HCT116 (cell line): ENCODE measurements around the gene OR6S1. TPM values are rescaled to one million over a fixed set of nuclear protein-coding genes. Genes with fewer than 3 reads are reported as not detected.

Experiments
- ATAC-seq: fragments of 200-7000 bp; cut with Tn5 transposase; 2 replicates; pipeline ENCODE4 v1.9.1; 2020; ENCODE audit warnings: mild to moderate bottlenecking, moderate library complexity
- BruUV-seq: library from RNA; stranded (reverse); fragments of 400-500 nt; replicated peaks from 2 replicates; lab custom pipeline; 2021; lab: Mats Ljungman, UMichigan
- CTCF ChIA-PET: fragments of 300-600 bp; sonication (Branson Sonifier 250); formaldehyde crosslinking; loops from one replicate; lab custom pipeline; 2021; ENCODE audit warnings: antibody characterized with exemption; lab: Charles Lee
- POLR2A ChIA-PET: fragments of 300-600, 350-600 bp; sonication (Branson Sonifier 250); formaldehyde crosslinking; loops from one replicate; lab custom pipeline; 2021; ENCODE audit warnings: antibody characterized with exemption; lab: Charles Lee
- RAD21 ChIA-PET, 2 experiments: fragments of 300-600 bp; sonication (Branson Sonifier 250); formaldehyde crosslinking; loops; one replicate each; lab custom pipeline; 2023; ENCODE audit warnings: low total read pairs in 2 of 2; ENCODE audit not compliant: uncharacterized antibody in 2 of 2, unreplicated experiment in 2 of 2, low non-redundant PET in 1 of 2; lab: Charles Lee
- DNase-seq: peaks from one replicate; pipeline ENCODE4 v3.0.0-alpha.2; 2010; ENCODE audit warnings: low read depth, low spot score
- H2AFZ ChIP-seq: fragments of 200-600 bp; shearing (Covaris generic), sonication (generic); 2 replicates; pipeline ENCODE4 v1.6.1; 2017; ENCODE audit warnings: low read depth, mixed run types, mixed read lengths, antibody characterized with exemption, low read length; ENCODE audit not compliant: poor library complexity, severe bottlenecking
- H3K27ac ChIP-seq: 2 replicates; pipeline ENCODE4 v1.5.1; 2012; ENCODE audit warnings: low read depth, low read length
- H3K27me3 ChIP-seq: fragments of 200-600 bp; sonication (generic); 2 replicates; pipeline ENCODE4 v1.6.1; 2016; ENCODE audit warnings: mixed run types, low read length, mixed read lengths; ENCODE audit not compliant: insufficient read depth
- H3K36me3 ChIP-seq, 2 experiments: fragments of 200-500 bp in 1 of 2; fragments of 200-600 bp in 1 of 2; sonication (Bioruptor generic) in 1 of 2; sonication (generic) in 1 of 2; 2 replicates each; pipeline versions ENCODE4 v1.5.1 to v1.6.1; 2014 to 2016; ENCODE audit warnings: low read length in 2 of 2, inconsistent platforms in 1 of 2, mixed read lengths in 1 of 2, mixed run types in 1 of 2; ENCODE audit not compliant: insufficient read depth in 2 of 2, control insufficient read depth in 1 of 2
- H3K4me1 ChIP-seq, 2 experiments: fragments of 200-600 bp in 1 of 2; sonication (generic) in 1 of 2; 2 replicates each; pipeline versions ENCODE4 v1.5.1 to v1.6.1; 2012 to 2017; ENCODE audit warnings: low read length in 2 of 2, inconsistent platforms in 1 of 2, mild to moderate bottlenecking in 1 of 2, mixed read lengths in 1 of 2, mixed run types in 1 of 2, moderate library complexity in 1 of 2; ENCODE audit not compliant: insufficient read depth in 2 of 2, control insufficient read depth in 1 of 2
- H3K4me2 ChIP-seq: fragments of 200-600 bp; sonication (generic); 2 replicates; pipeline ENCODE4 v1.6.1; 2017; ENCODE audit warnings: mixed run types, low read length, mixed read lengths
- H3K4me3 ChIP-seq, 2 experiments: fragments of 200-600 bp in 1 of 2; sonication (generic) in 1 of 2; replicated peaks in 1 of 2; 2 replicates each; pipeline ENCODE4 v1.5.1; 2011 to 2016; ENCODE audit warnings: low read length in 2 of 2, control low read depth in 1 of 2, low read depth in 1 of 2, mild to moderate bottlenecking in 1 of 2, mixed read lengths in 1 of 2, mixed run types in 1 of 2
- H3K79me2 ChIP-seq: fragments of 200-600 bp; sonication (generic); 2 replicates; pipeline ENCODE4 v1.6.1; 2017; ENCODE audit warnings: mild to moderate bottlenecking, mixed run types, low read length, moderate library complexity, mixed read lengths; ENCODE audit not compliant: insufficient read depth
- H3K9ac ChIP-seq: fragments of 200-600 bp; sonication (generic); 2 replicates; pipeline ENCODE4 v1.6.1; 2016; ENCODE audit warnings: low read length, mixed read lengths
- H3K9me2 ChIP-seq: fragments of 200-600 bp; sonication (generic), shearing (Covaris generic); 2 replicates; pipeline ENCODE4 v1.6.1; 2017; ENCODE audit warnings: mixed run types, mild to moderate bottlenecking, moderate library complexity; ENCODE audit not compliant: insufficient read depth
- H3K9me3 ChIP-seq, 2 experiments: fragments of 200-500 bp in 1 of 2; fragments of 200-600 bp in 1 of 2; sonication (Bioruptor generic) in 1 of 2; sonication (generic) in 1 of 2; 2 replicates each; pipeline ENCODE4 v1.6.1; 2014 to 2017; ENCODE audit warnings: low read length in 2 of 2, mixed read lengths in 2 of 2, inconsistent platforms in 1 of 2, low read depth in 1 of 2, mild to moderate bottlenecking in 1 of 2, mixed run types in 1 of 2, moderate library complexity in 1 of 2; ENCODE audit not compliant: control insufficient read depth in 1 of 2, insufficient read depth in 1 of 2
- H4K20me1 ChIP-seq: fragments of 200-600 bp; sonication (generic), shearing (Covaris generic); 2 replicates; pipeline ENCODE4 v1.6.1; 2017; ENCODE audit warnings: mixed run types, mild to moderate bottlenecking, moderate library complexity; ENCODE audit not compliant: insufficient read depth
- ATF3 ChIP-seq: IDR thresholded peaks from 2 replicates; pipeline ENCODE4 v1.6.1; 2012
- CBX3 ChIP-seq: IDR thresholded peaks from 2 replicates; pipeline ENCODE4 v1.6.1; 2012; ENCODE audit warnings: low read depth
- CEBPB ChIP-seq: IDR thresholded peaks from 2 replicates; pipeline ENCODE4 v1.6.1; 2012; ENCODE audit warnings: low read depth
- EZH2 ChIP-seq: fragments of 200-600 bp; sonication (generic); IDR thresholded peaks from 2 replicates; pipeline ENCODE4 v1.6.1; 2017; ENCODE audit warnings: antibody characterized with exemption, mixed run types
- EZH2phosphoT487 ChIP-seq: fragments of 200-600 bp; IDR thresholded peaks from 2 replicates; pipeline ENCODE4 v1.6.1; 2018; ENCODE audit warnings: antibody characterized with exemption, borderline replicate concordance
- FOSL1 ChIP-seq: IDR thresholded peaks from 2 replicates; pipeline ENCODE4 v1.6.1; 2012; ENCODE audit warnings: low read depth
- MAX ChIP-seq: IDR thresholded peaks from 2 replicates; pipeline ENCODE4 v1.6.1; 2012
- POLR2AphosphoS5 ChIP-seq: IDR thresholded peaks from 2 replicates; pipeline ENCODE4 v1.6.1; 2011; ENCODE audit warnings: mild to moderate bottlenecking, low read depth, low read length, moderate library complexity
- RAD21 ChIP-seq: IDR thresholded peaks from 2 replicates; pipeline ENCODE4 v1.6.1; 2012; ENCODE audit warnings: low read depth, mild to moderate bottlenecking
- SP1 ChIP-seq: IDR thresholded peaks from 2 replicates; pipeline ENCODE4 v1.6.1; 2012; ENCODE audit warnings: low read depth
- SRF ChIP-seq: IDR thresholded peaks from 2 replicates; pipeline ENCODE4 v1.6.1; 2012; ENCODE audit warnings: low read depth
- TCF7L2 ChIP-seq: IDR thresholded peaks from 2 replicates; pipeline ENCODE4 v1.7.0; 2011; ENCODE audit warnings: borderline replicate concordance, inconsistent platforms; ENCODE audit not compliant: insufficient read depth, insufficient read length; ENCODE audit errors: extremely low read depth
- YY1 ChIP-seq: IDR thresholded peaks from 2 replicates; pipeline ENCODE4 v1.6.1; 2011; ENCODE audit warnings: low read length, low read depth, moderate library complexity, mild to moderate bottlenecking; ENCODE audit not compliant: insufficient replicate concordance; ENCODE audit errors: extremely low read depth
- ZBTB33 ChIP-seq: IDR thresholded peaks from 2 replicates; pipeline ENCODE4 v1.6.1; 2011; ENCODE audit warnings: mild to moderate bottlenecking, low read length, moderate library complexity; ENCODE audit not compliant: insufficient replicate concordance; ENCODE audit errors: extremely low read depth
- intact Hi-C: fragments of 100-400 bp; cut with micrococcal nuclease; formaldehyde crosslinking; loops from 2 replicates; pipeline ENCODE4 v1.10.0; 2022
- total RNA-seq: library from RNA; stranded (reverse); gene quantifications from one replicate; pipeline ENCODE4 v1.2.1, GENCODE V29; 2021; ENCODE audit not compliant: unreplicated experiment

The OR6S1 gene
- total RNA-seq, 1 experiment from 2014 or later, result not detected

GRCh38 chr14:20680363-20680762 is 38.9 kb upstream of the OR6S1 start (continued):
- TF ChIP-seq ZBTB33, result no peak

GRCh38 chr14:20679907-20680306 is 38.4 kb upstream of the OR6S1 start:
- Histone ChIP-seq H3K36me3 (no peaks in the 10 kb centered on the region), H3K4me3 (no peak overlapping the region), H3K4me2 (peak overlapping the region; percentile 96; the same call in 1 of the 2 replicates), H4K20me1 (no peaks in the 10 kb centered on the region), H3K27me3 (no peaks in the 10 kb centered on the region), H3K79me2 (no peaks in the 10 kb centered on the region), H2AFZ (peak overlapping the region; percentile 93), H3K9me2 (no peaks in the 10 kb centered on the region), H3K9ac (no peak overlapping the region), H3K9me3 (no peaks in the 10 kb centered on the region), H3K4me1 (peaks cover 21 to 52% of the 10 kb centered on the region in 2 experiments), H3K27ac (no peak overlapping the region; the same call in 1 of the 2 replicates)
- no TSS peak for BruUV-seq
- DNase-seq (no peak), ATAC-seq (no peak)
- intact Hi-C loops, result loop anchor here (2.0 to 5.0 kb wide), 3 partner anchors 213 to 337 kb away; partner anchors contain the start of genes METTL17, PARP2 and PNP
- POLR2A ChIA-PET, result interaction anchor here (0.8 to 6.1 kb wide), 6 partner anchors 9 to 337 kb away, joined by 3 to 47 read pairs (median 14); partner anchors contain the start of gene PARP2
- CTCF ChIA-PET, result interaction anchor here (1.1 to 6.1 kb wide), 7 partner anchors 11 to 264 kb away, joined by 4 to 59 read pairs (median 15); no protein-coding TSS in a partner anchor
- RAD21 ChIA-PET, result no interaction called here
- TF ChIP-seq CBX3 (no peak), ZBTB33 (no peak), MAX (no peak), FOSL1 (no peak), SRF (peak; percentile 59; the same call in 1 of the 2 replicates), YY1 (no peak), EZH2 (no peak), ATF3 (no peak), EZH2phosphoT487 (no peak), RAD21 (no peak), POLR2AphosphoS5 (no peak), CEBPB (no peak), TCF7L2 (no peak), SP1 (0 out of 2 replicates have a peak, but pooled peaks have one; percentile 12)
